CD8-positive, alpha-beta memory T cell (primary cell): ENCODE results near the gene TMEM52B. TPM values are rescaled to one million over a fixed set of nuclear protein-coding genes. Genes with fewer than 3 reads are reported as not detected.
A peak's percentile ranks its signal among the peaks of the same experiment; 100 is the strongest.
"Not testable (repeated sequence)": the region's sequence is repeated elsewhere in the genome, so short reads cannot be mapped to it uniquely, and the experiment has no call there.

Experiments
- CTCF ChIA-PET: fragments of 350-600 bp; sonication (Branson Sonifier 250); formaldehyde crosslinking; loops from one replicate; lab custom pipeline; 2021; ENCODE audit warnings: antibody characterized with exemption; lab: Charles Lee
- POLR2A ChIA-PET: fragments of 350-600 bp; sonication (Branson Sonifier 250); formaldehyde crosslinking; loops from one replicate; lab custom pipeline; 2021; ENCODE audit warnings: antibody characterized with exemption; lab: Charles Lee
- DNase-seq, 5 donors: peaks; one replicate each; pipeline versions ENCODE4 v3.0.0 to v3.0.0-alpha.2; 2020 to 2022; ENCODE audit warnings: mixed read lengths in 1 of 5
- H3K27ac ChIP-seq: one replicate; pipeline ENCODE4 v1.7.0; 2013; ENCODE audit warnings: low read depth, mild to moderate bottlenecking, low read length, moderate library complexity
- H3K27me3 ChIP-seq: 2 replicates; pipeline ENCODE4 v1.7.0; 2013; ENCODE audit warnings: low read length, mild to moderate bottlenecking; ENCODE audit not compliant: insufficient read depth, poor library complexity, severe bottlenecking
- H3K36me3 ChIP-seq: 2 replicates; pipeline ENCODE4 v1.7.0; 2013; ENCODE audit warnings: mild to moderate bottlenecking, low read length, moderate library complexity; ENCODE audit not compliant: insufficient read depth
- H3K4me1 ChIP-seq: 2 replicates; pipeline ENCODE4 v1.7.0; 2013; ENCODE audit warnings: mild to moderate bottlenecking, low read length, moderate library complexity; ENCODE audit not compliant: insufficient read depth
- H3K4me3 ChIP-seq: 2 replicates; pipeline ENCODE4 v1.7.0; 2013; ENCODE audit warnings: mild to moderate bottlenecking, low read length
- H3K9me3 ChIP-seq: 2 replicates; pipeline ENCODE4 v1.7.0; 2013; ENCODE audit warnings: mild to moderate bottlenecking, low read length
- H3K27ac Mint-ChIP-seq, 8 donors: one replicate each; pipeline ENCODE4 v1.8.0; 2020 to 2021; ENCODE audit warnings: mixed read lengths in 8 of 8, mild to moderate bottlenecking in 6 of 8, inconsistent platforms in 3 of 8, moderate library complexity in 3 of 8
- H3K27me3 Mint-ChIP-seq, 2 donors: one replicate each; pipeline ENCODE4 v1.8.0; 2020 to 2021; ENCODE audit warnings: mixed read lengths in 2 of 2, mild to moderate bottlenecking in 1 of 2, moderate library complexity in 1 of 2
- H3K36me3 Mint-ChIP-seq, 3 donors: one replicate each; pipeline ENCODE4 v1.8.0; 2020 to 2021; ENCODE audit warnings: mixed read lengths in 3 of 3, inconsistent platforms in 1 of 3, mild to moderate bottlenecking in 1 of 3
- H3K4me1 Mint-ChIP-seq, 3 donors: one replicate each; pipeline ENCODE4 v1.8.0; 2020 to 2021; ENCODE audit warnings: mixed read lengths in 3 of 3, inconsistent platforms in 1 of 3, mild to moderate bottlenecking in 1 of 3
- H3K4me3 Mint-ChIP-seq, 7 donors: one replicate each; pipeline ENCODE4 v1.8.0; 2020 to 2021; ENCODE audit warnings: mixed read lengths in 7 of 7, mild to moderate bottlenecking in 6 of 7, moderate library complexity in 4 of 7, inconsistent platforms in 2 of 7
- H3K9me3 Mint-ChIP-seq, 5 donors: one replicate each; pipeline ENCODE4 v1.8.0; 2020 to 2022; ENCODE audit warnings: mixed read lengths in 5 of 5, mild to moderate bottlenecking in 3 of 5, moderate library complexity in 2 of 5, inconsistent platforms in 1 of 5
- polyA plus RNA-seq: library from polyadenylated mRNA; unstranded; fragments of 300-500 nt; fragmentation: Illumina TruSeq; gene quantifications from one replicate; pipeline ENCODE4 v1.2.3, GENCODE V29; 2021
- total RNA-seq, 2 experiments: library from RNA; stranded (reverse); gene quantifications; one replicate each; pipeline ENCODE4 v1.2.3, GENCODE V29; 2021

Gene TMEM52B
- total and polyA plus RNA-seq, 3 experiments from 2014 or later: not detected

DNA sequence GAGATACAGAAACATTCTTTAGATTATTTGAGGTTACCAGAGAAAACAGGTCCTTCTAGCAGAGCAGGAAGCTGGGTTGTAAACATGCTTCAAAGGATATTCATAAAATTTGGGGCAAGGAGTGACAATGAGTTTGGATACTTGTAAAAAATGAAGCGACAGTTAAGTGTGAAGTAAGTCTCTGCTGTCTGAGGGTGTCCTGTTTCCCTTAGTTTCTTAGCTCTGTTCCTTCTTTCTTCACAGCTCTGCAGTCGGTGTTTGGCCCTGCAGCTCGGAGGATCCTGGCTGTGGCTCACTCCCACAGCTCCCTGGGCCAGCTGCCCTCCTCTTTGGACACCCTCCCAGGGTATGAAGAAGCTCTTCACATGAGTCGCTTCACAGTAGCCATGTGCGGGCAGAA is 10.8 kb downstream of the TMEM52B start:
- Mint-ChIP-seq H3K27me3 (peaks cover 25 to 30% of the 10 kb centered on the region in 2 donors), H3K27ac (no peak overlapping the region), H3K4me3 (no peak overlapping the region), H3K36me3 (no peaks in the 10 kb centered on the region), H3K4me1 (peaks cover 4 to 8% (median 5%) of the 10 kb centered on the region in 3 donors), H3K9me3 (no peaks in the 10 kb centered on the region)
- H3K36me3 ChIP-seq: no peaks in the 10 kb centered on the region
- no peaks in the 10 kb centered on the region for H3K9me3 ChIP-seq
- no peak overlapping the region for H3K4me3 ChIP-seq
- no peaks in the 10 kb centered on the region for H3K27me3 ChIP-seq
- ChIA-PET POLR2A (interaction anchor here (0.7 kb wide), 1 partner anchor 1759 kb away, joined by 3 read pairs; no protein-coding TSS in a partner anchor), CTCF (interaction anchor here (0.8 to 2.9 kb wide), 5 partner anchors 9 to 37 kb away, joined by 3 to 40 read pairs (median 4); no protein-coding TSS in a partner anchor)
- DNase-seq: no peak
- no peak overlapping the region for H3K27ac ChIP-seq
- no peaks in the 10 kb centered on the region for H3K4me1 ChIP-seq

- H3K4me1 Mint-ChIP-seq: peaks cover 4 to 8% (median 5%) of the 10 kb centered on the region in 3 donors
- no peaks in the 10 kb centered on the region for H3K27me3 ChIP-seq
- peak overlapping the region in 2 of 8 donors; percentile 2 to 5 for H3K27ac Mint-ChIP-seq
- CTCF ChIA-PET: interaction anchor here (0.8 to 2.9 kb wide), 5 partner anchors 8 to 38 kb away, joined by 3 to 40 read pairs (median 4); partner anchors contain the start of gene GABARAPL1
- peak; percentile 28 to 72 (median 48) for DNase-seq
- no peaks in the 10 kb centered on the region for H3K36me3 Mint-ChIP-seq
- no peak overlapping the region for H3K4me3 Mint-ChIP-seq
- H3K27ac ChIP-seq: no peak overlapping the region
- H3K27me3 Mint-ChIP-seq: peaks cover 16 to 22% of the 10 kb centered on the region in 2 donors
- H3K9me3 ChIP-seq: no peaks in the 10 kb centered on the region
- no peak overlapping the region for H3K4me3 ChIP-seq
- H3K9me3 Mint-ChIP-seq: no peaks in the 10 kb centered on the region
- no peaks in the 10 kb centered on the region for H3K4me1 ChIP-seq
- H3K36me3 ChIP-seq: no peaks in the 10 kb centered on the region
- POLR2A ChIA-PET: interaction anchor here (0.6 kb wide), 1 partner anchor 968 kb away, joined by 3 read pairs; no protein-coding TSS in a partner anchor
Measured at GRCh38 chr12:10190558-10191388, 11.9 kb downstream of the TMEM52B start.

- H3K27ac Mint-ChIP-seq: no peak overlapping the region
- no peaks in the 10 kb centered on the region for H3K27me3 ChIP-seq
- no peak overlapping the region for H3K27ac ChIP-seq
- peaks cover 17 to 20% of the 10 kb centered on the region in 2 donors for H3K27me3 Mint-ChIP-seq
- H3K36me3 Mint-ChIP-seq: no peaks in the 10 kb centered on the region
- no peak overlapping the region for H3K4me3 ChIP-seq
- peaks cover 10 to 16% (median 13%) of the 10 kb centered on the region in 3 donors for H3K4me1 Mint-ChIP-seq
- H3K9me3 Mint-ChIP-seq: no peaks in the 10 kb centered on the region
- no peak overlapping the region for H3K4me3 Mint-ChIP-seq
- no peak for DNase-seq
- no peaks in the 10 kb centered on the region for H3K9me3 ChIP-seq
- no peaks in the 10 kb centered on the region for H3K4me1 ChIP-seq
- H3K36me3 ChIP-seq: no peaks in the 10 kb centered on the region
- CTCF ChIA-PET: interaction anchor here (1.0 to 2.9 kb wide), 3 partner anchors 19 to 39 kb away, joined by 3 to 40 read pairs (median 4); partner anchors contain the start of gene GABARAPL1
- POLR2A ChIA-PET: no interaction called here
Measured at GRCh38 chr12:10191865-10192264, 13.0 kb downstream of the TMEM52B start.

GRCh38 chr12:10194160-10194670 is 15.4 kb downstream of the TMEM52B start:
- Mint-ChIP-seq H3K36me3 (no peaks in the 10 kb centered on the region), H3K4me3 (no peak overlapping the region), H3K9me3 (no peaks in the 10 kb centered on the region), H3K27me3 (peaks cover 10 to 23% of the 10 kb centered on the region in 2 donors), H3K27ac (no peak overlapping the region), H3K4me1 (peaks cover 12 to 16% (median 13%) of the 10 kb centered on the region in 3 donors)
- Histone ChIP-seq H3K4me3 (no peak overlapping the region), H3K27me3 (no peaks in the 10 kb centered on the region), H3K4me1 (no peaks in the 10 kb centered on the region), H3K9me3 (no peaks in the 10 kb centered on the region), H3K36me3 (no peaks in the 10 kb centered on the region), H3K27ac (no peak overlapping the region)
- CTCF ChIA-PET: interaction anchor here (0.9 to 2.4 kb wide), 2 partner anchors 9 to 42 kb away, joined by 3 to 9 read pairs; no protein-coding TSS in a partner anchor
- POLR2A ChIA-PET: no interaction called here
- DNase-seq: no peak

DNA sequence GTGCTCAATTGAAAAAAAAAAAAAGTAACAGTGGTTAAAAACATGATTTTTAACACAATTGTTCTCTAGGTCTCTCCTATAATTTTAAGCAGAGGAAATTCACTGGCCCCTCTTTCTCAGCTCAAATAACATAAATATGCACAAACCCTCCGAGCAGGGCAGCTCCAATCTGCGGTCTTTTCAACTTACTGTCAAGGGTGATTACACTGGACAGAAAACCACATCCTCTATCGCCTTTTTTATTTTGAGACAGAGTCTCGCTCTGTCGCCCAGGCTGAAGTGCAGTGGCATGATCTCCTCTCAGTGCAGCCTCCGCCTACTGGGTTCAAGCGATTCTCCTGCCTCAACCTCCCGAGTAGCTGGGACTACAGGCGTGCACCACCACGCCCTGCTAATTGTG is 17.4 kb downstream of the TMEM52B start:
- H3K27me3 ChIP-seq: no peaks in the 10 kb centered on the region
- H3K9me3 ChIP-seq: no peaks in the 10 kb centered on the region
- CTCF ChIA-PET: interaction anchor here (1.1 kb wide), 1 partner anchor 44 kb away, joined by 4 read pairs; no protein-coding TSS in a partner anchor

DNA sequence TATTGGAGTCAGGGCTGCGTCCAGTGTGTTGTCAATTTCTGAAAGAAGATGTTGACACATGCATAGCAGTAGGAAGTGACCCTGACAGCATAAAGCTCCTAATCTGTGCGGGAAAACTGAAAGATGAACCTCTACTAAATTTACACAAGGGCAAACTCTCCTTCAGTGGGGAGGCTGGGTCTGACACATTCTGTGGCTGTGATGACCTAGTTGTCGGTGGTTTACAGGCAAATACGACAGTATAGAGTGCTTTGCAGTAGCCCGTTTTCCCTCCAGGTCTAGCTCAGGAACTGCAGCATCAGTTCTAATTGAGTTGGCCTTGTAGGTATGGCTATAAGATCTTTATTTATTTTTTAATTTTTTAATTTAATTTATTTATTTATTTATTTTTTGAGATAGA is 19.0 kb downstream of the TMEM52B start:
- Histone ChIP-seq H3K4me1 (no peaks in the 10 kb centered on the region), H3K9me3 (no peaks in the 10 kb centered on the region), H3K36me3 (no peaks in the 10 kb centered on the region), H3K4me3 (no peak overlapping the region), H3K27ac (no peak overlapping the region), H3K27me3 (no peaks in the 10 kb centered on the region)
- H3K27ac Mint-ChIP-seq: peak overlapping the region in 4 of 8 donors; percentile 1 to 50 (median 28)
- H3K9me3 Mint-ChIP-seq: no peaks in the 10 kb centered on the region
- DNase-seq: no peak
- H3K4me1 Mint-ChIP-seq: peaks cover 8% of the 10 kb centered on the region in 3 donors
- CTCF ChIA-PET: interaction anchor here (1.5 kb wide), 1 partner anchor 8 kb away, joined by 4 read pairs; no protein-coding TSS in a partner anchor
- H3K4me3 Mint-ChIP-seq: peak overlapping the region in 2 of 7 donors; percentile 8 to 53
- no peaks in the 10 kb centered on the region for H3K36me3 Mint-ChIP-seq
- peaks cover 12 to 16% of the 10 kb centered on the region in 2 donors for H3K27me3 Mint-ChIP-seq
- POLR2A ChIA-PET: interaction anchor here (0.5 kb wide), 1 partner anchor 780 kb away, joined by 10 read pairs; no protein-coding TSS in a partner anchor

More for the DNA sequence above, 17.4 kb downstream of the TMEM52B start:
- no peaks in the 10 kb centered on the region for H3K9me3 Mint-ChIP-seq
- peak overlapping the region in 3 of 8 donors; percentile 62 to 73 (median 63) for H3K27ac Mint-ChIP-seq
- peaks cover 10 to 23% of the 10 kb centered on the region in 2 donors for H3K27me3 Mint-ChIP-seq
- POLR2A ChIA-PET: interaction anchor here (0.6 to 1.4 kb wide), 4 partner anchors 10 to 856 kb away, joined by 3 to 5 read pairs (median 4); no protein-coding TSS in a partner anchor
- no peaks in the 10 kb centered on the region for H3K36me3 ChIP-seq
- peak overlapping the region in 2 of 7 donors; percentile 24 to 37 for H3K4me3 Mint-ChIP-seq
- no peaks in the 10 kb centered on the region for H3K36me3 Mint-ChIP-seq
- peaks cover 8% of the 10 kb centered on the region in 3 donors for H3K4me1 Mint-ChIP-seq
- H3K27ac ChIP-seq: no peak overlapping the region
- H3K4me3 ChIP-seq: no peak overlapping the region
- DNase-seq: peak in 1 of 5 donors; percentile 7
- H3K4me1 ChIP-seq: no peaks in the 10 kb centered on the region

DNA sequence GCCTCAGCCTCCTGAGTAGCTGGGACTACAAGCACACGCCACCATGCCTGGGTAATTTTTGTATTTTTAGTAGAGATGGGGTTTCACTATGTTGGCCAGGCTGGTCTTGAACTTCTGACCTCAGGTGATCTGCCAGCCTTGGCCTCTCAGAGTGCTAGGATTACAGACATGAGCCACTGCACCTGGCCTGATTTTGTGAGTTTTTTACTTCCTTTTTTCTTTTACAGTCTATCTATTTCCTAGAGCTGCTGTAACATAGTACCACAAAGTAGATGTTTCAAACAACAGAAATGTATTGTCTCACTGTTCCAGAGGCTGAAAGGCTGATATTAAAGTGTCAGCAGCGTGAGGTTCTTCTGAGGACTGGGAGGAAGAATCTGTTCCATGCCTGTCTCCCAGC is 25.7 kb downstream of the TMEM52B start:
- DNase-seq, H3K4me1 Mint-ChIP-seq, CTCF ChIA-PET, POLR2A ChIA-PET, H3K9me3 ChIP-seq, H3K36me3 Mint-ChIP-seq, H3K9me3 Mint-ChIP-seq, H3K36me3 ChIP-seq, H3K27ac Mint-ChIP-seq, H3K27me3 Mint-ChIP-seq, H3K27me3 ChIP-seq, H3K4me3 ChIP-seq, H3K27ac ChIP-seq, H3K4me1 ChIP-seq, H3K4me3 Mint-ChIP-seq: not testable (repeated sequence)
